ENCODE results near the gene HOXC9.

HOXC9 gene

GRCh38 chr12:54002915-54003389 is 3.0 kb downstream of the HOXC9 start:
- DNase-seq, result no peak

GRCh38 chr12:54003625-54004024 is 3.7 kb downstream of the HOXC9 start:
- DNase-seq, result no peak

GRCh38 chr12:54004063-54004840 is 4.3 kb downstream of the HOXC9 start:
- DNase-seq, result no peak

- DNase-seq, result no peak
Measured at GRCh38 chr12:54004841-54005530, 5.0 kb downstream of the HOXC9 start.

GRCh38 chr12:54005531-54005852 is 5.5 kb downstream of the HOXC9 start:
- DNase-seq, result no peak

GRCh38 chr12:54005853-54006558 is 6.0 kb downstream of the HOXC9 start:
- peak; percentile 92 for DNase-seq

- no peak for DNase-seq
Measured at GRCh38 chr12:54006559-54007220, 6.7 kb downstream of the HOXC9 start.

- DNase-seq, result no peak
Measured at GRCh38 chr12:54007538-54008259, 7.7 kb downstream of the HOXC9 start.

- no peak for DNase-seq
Measured at GRCh38 chr12:54008260-54008552, 8.2 kb downstream of the HOXC9 start.

- no peak for DNase-seq
Measured at GRCh38 chr12:54009171-54010052, 9.5 kb downstream of the HOXC9 start.

GRCh38 chr12:54010053-54010971 is 10.4 kb downstream of the HOXC9 start:
- DNase-seq, result no peak

GRCh38 chr12:54010972-54011664 is 11.2 kb downstream of the HOXC9 start:
- DNase-seq, result no peak

GRCh38 chr12:54011665-54012532 is 11.9 kb downstream of the HOXC9 start:
- DNase-seq, result no peak

GRCh38 chr12:54012631-54013409 is 12.9 kb downstream of the HOXC9 start:
- DNase-seq, result no peak

GRCh38 chr12:54014377-54015017 is 14.5 kb downstream of the HOXC9 start:
- DNase-seq, result no peak

- no peak for DNase-seq
Measured at GRCh38 chr12:54015018-54015931, 15.3 kb downstream of the HOXC9 start.
